Measurements from ENCODE around the gene ADAMTS1. TPM values are rescaled to one million over a fixed set of nuclear protein-coding genes. Genes with fewer than 3 reads are reported as not detected.
"Not testable (repeated sequence)": the region's sequence is repeated elsewhere in the genome, so short reads cannot be mapped to it uniquely, and the experiment has no call there.

Gene ADAMTS1
- total RNA-seq, 3 donors from 2014 or later (not counting 1 experiment from before 2014, with no cell fraction given): 12.5 to 18.7 (median 17.1) TPM

DNA sequence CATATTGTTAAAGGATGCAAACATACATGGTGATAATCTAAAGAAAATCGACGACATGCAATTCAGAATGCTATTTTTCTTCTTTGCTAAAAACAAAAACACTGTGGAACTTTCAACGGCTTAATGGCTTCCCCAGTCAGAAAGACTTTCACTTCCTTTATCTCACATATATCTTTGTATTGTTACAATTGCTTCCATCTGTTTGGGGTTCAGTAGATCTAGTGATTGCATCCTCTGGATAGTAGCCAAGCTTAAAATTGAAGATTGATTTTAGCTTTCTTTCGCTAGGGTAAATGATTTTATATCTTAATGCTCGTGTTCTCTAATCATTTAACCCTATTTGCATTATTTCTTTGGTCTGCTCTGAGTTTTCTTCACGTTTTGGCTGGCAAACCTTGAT, 31.8 kb upstream of the ADAMTS1 start:
- H3K27ac ChIP-seq (ENCODE audit: low read length): no peak overlapping the region
- H3K9me3 ChIP-seq (ENCODE audit: control insufficient read depth, insufficient read depth, low read length): no peaks in the 10 kb centered on the region
- intact Hi-C loops (cut with micrococcal nuclease): no loop called here
- Mint-ChIP-seq H3K27me3 (ENCODE audit: low read depth in 2 of 2) (peaks cover 5 to 11% of the 10 kb centered on the region in 2 donors), H3K4me1 (no peaks in the 10 kb centered on the region), H3K4me3 (no peak overlapping the region), H3K36me3 (no peaks in the 10 kb centered on the region), H3K27ac (no peak overlapping the region), H3K9me3 (no peaks in the 10 kb centered on the region)
- H3K27me3 ChIP-seq (ENCODE audit: control insufficient read depth, insufficient read depth, low read length): no peaks in the 10 kb centered on the region
- WGBS (ENCODE audit: insufficient coverage): 80% methylated on average over 5 of the region's 6 CpGs
- no peak overlapping the region for H3K4me3 ChIP-seq (ENCODE audit: low read length)
- DNase-seq (no peak), ATAC-seq (no peak)
- no peaks in the 10 kb centered on the region for H3K36me3 ChIP-seq (ENCODE audit: control insufficient read depth, insufficient read depth, low read length)
- no peaks in the 10 kb centered on the region for H3K4me1 ChIP-seq (ENCODE audit: control insufficient read depth, insufficient read depth, low read length)
- TF ChIP-seq, protein P1, sequence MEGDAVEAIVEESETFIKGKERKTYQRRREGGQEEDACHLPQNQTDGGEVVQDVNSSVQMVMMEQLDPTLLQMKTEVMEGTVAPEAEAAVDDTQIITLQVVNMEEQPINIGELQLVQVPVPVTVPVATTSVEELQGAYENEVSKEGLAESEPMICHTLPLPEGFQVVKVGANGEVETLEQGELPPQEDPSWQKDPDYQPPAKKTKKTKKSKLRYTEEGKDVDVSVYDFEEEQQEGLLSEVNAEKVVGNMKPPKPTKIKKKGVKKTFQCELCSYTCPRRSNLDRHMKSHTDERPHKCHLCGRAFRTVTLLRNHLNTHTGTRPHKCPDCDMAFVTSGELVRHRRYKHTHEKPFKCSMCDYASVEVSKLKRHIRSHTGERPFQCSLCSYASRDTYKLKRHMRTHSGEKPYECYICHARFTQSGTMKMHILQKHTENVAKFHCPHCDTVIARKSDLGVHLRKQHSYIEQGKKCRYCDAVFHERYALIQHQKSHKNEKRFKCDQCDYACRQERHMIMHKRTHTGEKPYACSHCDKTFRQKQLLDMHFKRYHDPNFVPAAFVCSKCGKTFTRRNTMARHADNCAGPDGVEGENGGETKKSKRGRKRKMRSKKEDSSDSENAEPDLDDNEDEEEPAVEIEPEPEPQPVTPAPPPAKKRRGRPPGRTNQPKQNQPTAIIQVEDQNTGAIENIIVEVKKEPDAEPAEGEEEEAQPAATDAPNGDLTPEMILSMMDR (IDR thresholded peaks at IDR 0.05): no peak

DNA sequence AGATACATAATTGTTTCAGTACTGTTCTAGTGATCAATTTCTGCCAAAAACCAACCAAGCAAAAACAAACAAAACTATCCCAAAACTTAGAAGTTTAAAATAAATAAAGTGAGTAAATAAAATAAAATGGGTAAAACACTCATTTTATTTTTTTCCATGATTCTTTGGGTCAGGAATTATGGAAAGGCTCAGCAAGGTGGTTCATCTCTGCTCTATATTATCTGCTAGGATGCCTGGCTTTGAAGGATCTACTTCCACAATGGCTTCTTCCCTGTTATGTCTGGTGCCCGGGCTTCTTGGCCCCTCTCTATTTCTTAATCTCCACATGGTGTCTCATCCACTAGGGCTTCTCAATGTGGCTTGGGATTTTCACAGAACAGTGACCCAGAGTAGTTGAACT, 29.1 kb upstream of the ADAMTS1 start:
- H3K4me1 Mint-ChIP-seq: no peaks in the 10 kb centered on the region
- Histone ChIP-seq H3K27ac (ENCODE audit: low read length) (no peak overlapping the region), H3K9me3 (ENCODE audit: control insufficient read depth, insufficient read depth, low read length) (no peaks in the 10 kb centered on the region), H3K36me3 (ENCODE audit: control insufficient read depth, insufficient read depth, low read length) (no peaks in the 10 kb centered on the region), H3K27me3 (ENCODE audit: control insufficient read depth, insufficient read depth, low read length) (no peaks in the 10 kb centered on the region), H3K4me1 (ENCODE audit: control insufficient read depth, insufficient read depth, low read length) (no peaks in the 10 kb centered on the region), H3K4me3 (ENCODE audit: low read length) (no peak overlapping the region)
- H3K27me3 Mint-ChIP-seq (ENCODE audit: low read depth in 2 of 2): peaks cover 5 to 8% of the 10 kb centered on the region in 2 donors
- DNase-seq (no peak), ATAC-seq (no peak)
- TF ChIP-seq, protein P1 (IDR thresholded peaks at IDR 0.05): no peak
- H3K36me3 Mint-ChIP-seq: no peaks in the 10 kb centered on the region
- no peak overlapping the region for H3K27ac Mint-ChIP-seq
- intact Hi-C loops (cut with micrococcal nuclease): no loop called here
- WGBS (ENCODE audit: insufficient coverage): 95% methylated on average over 1 of the region's 1 CpG
- H3K4me3 Mint-ChIP-seq: no peak overlapping the region
- H3K9me3 Mint-ChIP-seq: no peaks in the 10 kb centered on the region

DNA sequence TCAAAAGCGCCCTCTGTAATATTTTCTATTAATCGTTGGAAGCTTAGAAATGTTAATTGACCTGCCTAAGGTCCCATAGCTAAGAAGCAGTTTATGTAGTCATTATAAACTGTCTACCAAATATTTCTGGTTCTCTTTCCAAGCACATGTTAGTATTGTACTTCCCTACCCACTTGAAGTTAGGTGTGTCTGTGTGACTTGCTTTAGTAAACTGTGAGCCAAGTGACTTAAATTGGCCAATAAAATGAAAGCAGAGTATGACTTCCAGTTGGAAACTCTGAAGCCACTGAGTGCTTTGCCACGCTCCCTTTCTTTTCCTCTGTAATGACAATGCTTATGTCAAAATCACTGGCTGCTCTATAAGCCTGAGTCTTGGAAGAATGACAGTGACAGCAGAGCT, 20.6 kb upstream of the ADAMTS1 start:
- Histone ChIP-seq H3K27ac (ENCODE audit: low read length) (no peak overlapping the region), H3K4me1 (ENCODE audit: control insufficient read depth, insufficient read depth, low read length) (no peaks in the 10 kb centered on the region), H3K27me3 (ENCODE audit: control insufficient read depth, insufficient read depth, low read length) (no peaks in the 10 kb centered on the region), H3K9me3 (ENCODE audit: control insufficient read depth, insufficient read depth, low read length) (no peaks in the 10 kb centered on the region), H3K36me3 (ENCODE audit: control insufficient read depth, insufficient read depth, low read length) (no peaks in the 10 kb centered on the region), H3K4me3 (ENCODE audit: low read length) (no peak overlapping the region)
- WGBS (ENCODE audit: insufficient coverage): 77% methylated on average over 1 of the region's 3 CpGs
- Mint-ChIP-seq H3K27me3 (ENCODE audit: low read depth in 2 of 2) (peaks cover 10 to 22% of the 10 kb centered on the region in 2 donors), H3K36me3 (no peaks in the 10 kb centered on the region), H3K4me3 (no peak overlapping the region), H3K9me3 (no peaks in the 10 kb centered on the region), H3K4me1 (no peaks in the 10 kb centered on the region), H3K27ac (no peak overlapping the region)
- TF ChIP-seq, protein P1 (IDR thresholded peaks at IDR 0.05): no peak
- intact Hi-C loops (cut with micrococcal nuclease): no loop called here
- ATAC-seq (no peak), DNase-seq (no peak)

DNA sequence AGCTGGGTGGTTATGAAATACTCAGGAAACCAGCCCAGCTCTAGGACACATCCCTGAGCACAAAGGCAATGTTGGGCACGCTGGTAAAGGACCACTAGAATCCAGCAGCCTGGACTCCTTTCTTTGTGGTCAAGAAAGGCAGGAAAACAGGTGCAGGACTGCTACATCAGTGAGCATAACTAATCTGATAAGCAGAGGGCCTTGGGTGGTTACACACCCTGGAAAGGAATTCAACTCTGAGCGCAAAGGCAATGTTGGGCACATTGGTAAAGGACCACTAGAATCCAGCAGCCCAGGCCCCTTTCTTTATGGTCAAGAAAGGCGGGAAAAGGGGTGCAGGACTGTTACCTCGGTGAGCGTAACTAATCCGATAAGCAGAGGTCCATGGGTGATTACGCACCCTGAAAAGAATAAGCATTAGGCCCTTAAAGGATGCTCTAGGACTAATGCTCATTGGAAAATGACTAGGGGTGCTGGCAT, 11.7 kb upstream of the ADAMTS1 start:
- H3K27me3 ChIP-seq (ENCODE audit: control insufficient read depth, insufficient read depth, low read length); H3K9me3 ChIP-seq (ENCODE audit: control insufficient read depth, insufficient read depth, low read length); intact Hi-C loops (cut with micrococcal nuclease); H3K36me3 ChIP-seq (ENCODE audit: control insufficient read depth, insufficient read depth, low read length); H3K27ac ChIP-seq (ENCODE audit: low read length); H3K4me3 ChIP-seq (ENCODE audit: low read length); H3K36me3 Mint-ChIP-seq; ATAC-seq; H3K4me1 Mint-ChIP-seq; H3K27me3 Mint-ChIP-seq (ENCODE audit: low read depth in 2 of 2); H3K4me1 ChIP-seq (ENCODE audit: control insufficient read depth, insufficient read depth, low read length); H3K9me3 Mint-ChIP-seq; H3K4me3 Mint-ChIP-seq; DNase-seq; H3K27ac Mint-ChIP-seq: not testable (repeated sequence)
- WGBS (ENCODE audit: insufficient coverage): 92% methylated on average over 7 of the region's 7 CpGs

DNA sequence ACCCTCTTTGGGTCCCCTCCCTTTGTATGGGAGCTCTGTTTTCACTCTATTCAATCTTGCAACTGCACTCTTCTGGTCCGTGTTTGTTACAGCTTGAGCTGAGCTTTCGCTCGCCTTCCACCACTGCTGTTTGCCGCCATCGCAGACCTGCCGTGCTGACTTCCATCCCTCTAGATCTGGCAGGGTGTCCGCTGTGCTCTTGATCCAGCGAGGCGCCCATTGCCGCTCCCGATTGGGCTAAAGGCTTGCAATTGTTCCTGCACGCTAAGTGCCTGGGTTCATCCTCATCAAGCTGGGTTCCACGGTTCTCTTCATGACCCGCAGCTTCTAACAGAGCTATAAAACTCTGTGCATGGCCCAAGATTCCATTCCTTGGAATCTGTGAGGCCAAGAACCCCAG, 9.5 kb upstream of the ADAMTS1 start:
- H3K4me3 Mint-ChIP-seq; H3K27ac ChIP-seq (ENCODE audit: low read length); intact Hi-C loops (cut with micrococcal nuclease); DNase-seq; H3K9me3 ChIP-seq (ENCODE audit: control insufficient read depth, insufficient read depth, low read length); H3K36me3 ChIP-seq (ENCODE audit: control insufficient read depth, insufficient read depth, low read length); H3K27ac Mint-ChIP-seq; H3K4me1 Mint-ChIP-seq; H3K27me3 ChIP-seq (ENCODE audit: control insufficient read depth, insufficient read depth, low read length); H3K36me3 Mint-ChIP-seq; H3K4me3 ChIP-seq (ENCODE audit: low read length); H3K27me3 Mint-ChIP-seq (ENCODE audit: low read depth in 2 of 2); ATAC-seq; H3K9me3 Mint-ChIP-seq; H3K4me1 ChIP-seq (ENCODE audit: control insufficient read depth, insufficient read depth, low read length): not testable (repeated sequence)
- 96% methylated on average over 14 of the region's 14 CpGs for WGBS (ENCODE audit: insufficient coverage)
